Breast epithelium (tissue), 3 donors: Measurements from ENCODE around the gene CLPSL2.

Source experiments
- POLR2A ChIP-seq: fragments of 450-650 bp; IDR thresholded peaks from one replicate; pipeline ENCODE4 v1.6.1; 2016; ENCODE audit warnings: antibody characterized with exemption, mild to moderate bottlenecking, moderate library complexity
- TF ChIP-seq, protein P1 (sequence below), 3 donors: fragments of 450-650 bp; IDR thresholded peaks; one replicate each; pipeline ENCODE4 v1.5.1; 2016 to 2017; ENCODE audit warnings: antibody characterized with exemption in 3 of 3, mild to moderate bottlenecking in 3 of 3, moderate library complexity in 3 of 3

- TF ChIP-seq POLR2A: no peak
- TF ChIP-seq, protein P1, sequence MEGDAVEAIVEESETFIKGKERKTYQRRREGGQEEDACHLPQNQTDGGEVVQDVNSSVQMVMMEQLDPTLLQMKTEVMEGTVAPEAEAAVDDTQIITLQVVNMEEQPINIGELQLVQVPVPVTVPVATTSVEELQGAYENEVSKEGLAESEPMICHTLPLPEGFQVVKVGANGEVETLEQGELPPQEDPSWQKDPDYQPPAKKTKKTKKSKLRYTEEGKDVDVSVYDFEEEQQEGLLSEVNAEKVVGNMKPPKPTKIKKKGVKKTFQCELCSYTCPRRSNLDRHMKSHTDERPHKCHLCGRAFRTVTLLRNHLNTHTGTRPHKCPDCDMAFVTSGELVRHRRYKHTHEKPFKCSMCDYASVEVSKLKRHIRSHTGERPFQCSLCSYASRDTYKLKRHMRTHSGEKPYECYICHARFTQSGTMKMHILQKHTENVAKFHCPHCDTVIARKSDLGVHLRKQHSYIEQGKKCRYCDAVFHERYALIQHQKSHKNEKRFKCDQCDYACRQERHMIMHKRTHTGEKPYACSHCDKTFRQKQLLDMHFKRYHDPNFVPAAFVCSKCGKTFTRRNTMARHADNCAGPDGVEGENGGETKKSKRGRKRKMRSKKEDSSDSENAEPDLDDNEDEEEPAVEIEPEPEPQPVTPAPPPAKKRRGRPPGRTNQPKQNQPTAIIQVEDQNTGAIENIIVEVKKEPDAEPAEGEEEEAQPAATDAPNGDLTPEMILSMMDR (IDR thresholded peaks at IDR 0.05): no peak
Observed at GRCh38 chr6:35797837-35798526, 21.6 kb downstream of the CLPSL2 start.
